Stimulated activated CD4-positive, alpha-beta T cell treated with anti-CD3 and anti-CD28 coated beads, Interleukin-2, amount 100 ng/mL, for 4 hours (primary cell): ENCODE data around the gene ZFP90.
"Not testable (repeated sequence)": the region's sequence is repeated elsewhere in the genome, so short reads cannot be mapped to it uniquely, and the experiment has no call there.

Experiments used
- DNase-seq: peaks from one replicate; pipeline ENCODE4 v3.0.0-alpha.2; 2020; ENCODE audit warnings: low read depth

ZFP90 gene

GRCh38 chr16:68538880-68539701 is at the start of gene ZFP90:
ZFP90 (plus strand) TSS chr16:68539291; CDS start chr16:68539793, 502 bp downstream.
- DNase-seq = peak; percentile 74

GRCh38 chr16:68490358-68490757 is 48.7 kb upstream of the ZFP90 start:
- DNase-seq = no peak

- no peak for DNase-seq
Observed at GRCh38 chr16:68490829-68491575, 48.1 kb upstream of the ZFP90 start.

GRCh38 chr16:68491576-68491950 is 47.5 kb upstream of the ZFP90 start:
- DNase-seq = no peak

- DNase-seq = no peak
Observed at GRCh38 chr16:68492151-68492542, 46.9 kb upstream of the ZFP90 start.

GRCh38 chr16:68492543-68493411 is 46.3 kb upstream of the ZFP90 start:
- no peak for DNase-seq

- no peak for DNase-seq
Observed at GRCh38 chr16:68493412-68494070, 45.5 kb upstream of the ZFP90 start.

- not testable (repeated sequence) for DNase-seq
Observed at GRCh38 chr16:68494261-68494660, 44.8 kb upstream of the ZFP90 start.

GRCh38 chr16:68496689-68497088 is 42.4 kb upstream of the ZFP90 start:
- no peak for DNase-seq

GRCh38 chr16:68499006-68499405 is 40.1 kb upstream of the ZFP90 start:
- DNase-seq = no peak

GRCh38 chr16:68503334-68503733 is 35.8 kb upstream of the ZFP90 start:
- DNase-seq = no peak

GRCh38 chr16:68504066-68504465 is 35.0 kb upstream of the ZFP90 start:
- DNase-seq = no peak

- no peak for DNase-seq
Observed at GRCh38 chr16:68506331-68507053, 32.6 kb upstream of the ZFP90 start.

GRCh38 chr16:68508013-68508412 is 31.1 kb upstream of the ZFP90 start:
- no peak for DNase-seq

- DNase-seq = no peak
Observed at GRCh38 chr16:68508641-68509240, 30.4 kb upstream of the ZFP90 start.

- no peak for DNase-seq
Observed at GRCh38 chr16:68509381-68509780, 29.7 kb upstream of the ZFP90 start.

GRCh38 chr16:68510775-68511174 is 28.3 kb upstream of the ZFP90 start:
- no peak for DNase-seq

- DNase-seq = no peak
Observed at GRCh38 chr16:68512183-68512582, 26.9 kb upstream of the ZFP90 start.

- DNase-seq = no peak
Observed at GRCh38 chr16:68512742-68513141, 26.3 kb upstream of the ZFP90 start.

- no peak for DNase-seq
Observed at GRCh38 chr16:68514511-68514910, 24.6 kb upstream of the ZFP90 start.
